HL-60 (cell line): Measurements from ENCODE around the gene ABL2.

ENCODE experiments used
- DNase-seq, 2 experiments: peaks; one replicate each; pipeline ENCODE4 v3.0.0-alpha.2; 2010 to 2020; ENCODE audit warnings: low read depth in 1 of 2, low spot score in 1 of 2
- H3K27ac ChIP-seq: fragments of 250-450 bp; sonication (Bioruptor Pico); replicated peaks from 2 replicates; pipeline ENCODE4 v1.5.1; 2020; ENCODE audit warnings: mild to moderate bottlenecking, moderate library complexity
- H3K27me3 ChIP-seq: fragments of 250-450 bp; sonication (Bioruptor Pico); 2 replicates; pipeline ENCODE4 v1.5.1; 2021; ENCODE audit warnings: mild to moderate bottlenecking, moderate library complexity; ENCODE audit not compliant: insufficient read depth, poor library complexity, severe bottlenecking
- H3K4me3 ChIP-seq: replicated peaks from 2 replicates; pipeline ENCODE4 v1.5.1; 2011; ENCODE audit warnings: mild to moderate bottlenecking, control low read depth, low read length; ENCODE audit not compliant: insufficient read depth
- GABPA ChIP-seq: IDR thresholded peaks from 2 replicates; pipeline ENCODE4 v1.6.1; 2012; ENCODE audit warnings: low read depth
- POLR2AphosphoS5 ChIP-seq: IDR thresholded peaks from 2 replicates; pipeline ENCODE4 v1.6.1; 2012; ENCODE audit warnings: low read depth
- REST ChIP-seq: IDR thresholded peaks from 2 replicates; pipeline ENCODE4 v1.6.1; 2012; ENCODE audit warnings: low read depth; ENCODE audit not compliant: insufficient replicate concordance
- SPI1 ChIP-seq: IDR thresholded peaks from 2 replicates; pipeline ENCODE4 v1.6.1; 2012; ENCODE audit warnings: low read depth, mild to moderate bottlenecking, borderline replicate concordance
- TF ChIP-seq, protein P1 (sequence below): IDR thresholded peaks from one replicate; pipeline ENCODE4 v1.5.1; 2011; ENCODE audit warnings: low read length, control low read depth, inconsistent platforms; ENCODE audit not compliant: insufficient read depth

Gene ABL2

GRCh38 chr1:179095924-179096323 is 133.6 kb downstream of the ABL2 start:
- Histone ChIP-seq H3K4me3 (no peak overlapping the region), H3K27me3 (no peaks in the 10 kb centered on the region), H3K27ac (no peak overlapping the region)
- TF ChIP-seq, protein P1, sequence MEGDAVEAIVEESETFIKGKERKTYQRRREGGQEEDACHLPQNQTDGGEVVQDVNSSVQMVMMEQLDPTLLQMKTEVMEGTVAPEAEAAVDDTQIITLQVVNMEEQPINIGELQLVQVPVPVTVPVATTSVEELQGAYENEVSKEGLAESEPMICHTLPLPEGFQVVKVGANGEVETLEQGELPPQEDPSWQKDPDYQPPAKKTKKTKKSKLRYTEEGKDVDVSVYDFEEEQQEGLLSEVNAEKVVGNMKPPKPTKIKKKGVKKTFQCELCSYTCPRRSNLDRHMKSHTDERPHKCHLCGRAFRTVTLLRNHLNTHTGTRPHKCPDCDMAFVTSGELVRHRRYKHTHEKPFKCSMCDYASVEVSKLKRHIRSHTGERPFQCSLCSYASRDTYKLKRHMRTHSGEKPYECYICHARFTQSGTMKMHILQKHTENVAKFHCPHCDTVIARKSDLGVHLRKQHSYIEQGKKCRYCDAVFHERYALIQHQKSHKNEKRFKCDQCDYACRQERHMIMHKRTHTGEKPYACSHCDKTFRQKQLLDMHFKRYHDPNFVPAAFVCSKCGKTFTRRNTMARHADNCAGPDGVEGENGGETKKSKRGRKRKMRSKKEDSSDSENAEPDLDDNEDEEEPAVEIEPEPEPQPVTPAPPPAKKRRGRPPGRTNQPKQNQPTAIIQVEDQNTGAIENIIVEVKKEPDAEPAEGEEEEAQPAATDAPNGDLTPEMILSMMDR: no peak
- TF ChIP-seq REST (no peak), POLR2AphosphoS5 (no peak), SPI1 (no peak), GABPA (no peak)
- DNase-seq: no peak

DNA sequence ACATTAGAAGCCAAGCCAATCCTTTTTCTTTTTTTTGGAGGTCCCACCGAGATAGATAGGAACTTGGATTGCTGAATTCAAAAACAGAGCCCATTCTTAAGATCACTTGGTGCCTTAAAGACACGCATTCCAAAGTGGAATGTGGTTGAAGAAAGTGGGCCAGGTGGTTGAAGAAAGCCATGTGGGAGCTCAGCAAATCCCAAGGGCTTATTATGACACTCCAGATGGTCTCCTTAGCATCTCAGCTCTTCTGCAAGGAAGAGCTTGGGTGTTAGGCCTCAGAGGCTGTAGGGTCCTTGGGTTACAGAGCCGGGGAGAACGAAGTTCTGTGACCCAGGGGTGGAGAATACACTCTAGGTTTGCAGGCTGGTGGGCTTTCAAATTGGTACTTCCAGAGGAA is 134.1 kb downstream of the ABL2 start:
- TF ChIP-seq, protein P1: no peak
- TF ChIP-seq SPI1: no peak
- no peak for DNase-seq
- no peak overlapping the region for H3K4me3 ChIP-seq
- no peaks in the 10 kb centered on the region for H3K27me3 ChIP-seq
- no peak overlapping the region for H3K27ac ChIP-seq

GRCh38 chr1:179094818-179095217 is 134.7 kb downstream of the ABL2 start:
- Histone ChIP-seq H3K27me3 (no peaks in the 10 kb centered on the region), H3K4me3 (no peak overlapping the region), H3K27ac (no peak overlapping the region)
- no peak for DNase-seq
- TF ChIP-seq, protein P1: no peak
- TF ChIP-seq GABPA: no peak
- TF ChIP-seq SPI1: no peak
- TF ChIP-seq POLR2AphosphoS5: no peak
- no peak for TF ChIP-seq REST

- Histone ChIP-seq H3K27me3 (no peaks in the 10 kb centered on the region), H3K4me3 (no peak overlapping the region), H3K27ac (no peak overlapping the region)
- TF ChIP-seq POLR2AphosphoS5 (no peak), REST (no peak), SPI1 (no peak), GABPA (no peak)
- TF ChIP-seq, protein P1: no peak
- no peak for DNase-seq
These were observed 136.5 kb downstream of the ABL2 start for GRCh38 chr1:179092896-179093461.
